Heart right ventricle (tissue), 16 donors: ENCODE data around the gene FOSB. TPM values are rescaled to one million over a fixed set of nuclear protein-coding genes. Genes with fewer than 3 reads are reported as not detected.

ENCODE experiments used
- ATAC-seq, 8 donors: fragments of 200-7000 bp; cut with Tn5 transposase; one replicate each; pipeline ENCODE4 v1.9.1; 2020; ENCODE audit warnings: mild to moderate bottlenecking in 8 of 8, moderate library complexity in 8 of 8, moderate number of reproducible peaks in 1 of 8
- DNase-seq, 2 donors: peaks; one replicate each; pipeline ENCODE4 v3.0.0-alpha.2; 2020
- H3K27ac ChIP-seq, 10 donors: fragments of 200-600 bp; sonication (generic) in 2 of 10; one replicate each; pipeline versions ENCODE4 v1.5.0 to v1.8.0; 2020 to 2022; ENCODE audit warnings: mild to moderate bottlenecking in 3 of 10
- H3K27me3 ChIP-seq, 7 donors: fragments of 200-600 bp; one replicate each; pipeline ENCODE4 v1.8.0; 2021 to 2022; ENCODE audit warnings: mild to moderate bottlenecking in 2 of 7
- H3K36me3 ChIP-seq, 9 donors: fragments of 200-600 bp; sonication (generic) in 1 of 9; one replicate each; pipeline versions ENCODE4 v1.5.0 to v1.8.0; 2020 to 2022; ENCODE audit warnings: mild to moderate bottlenecking in 2 of 9
- H3K4me1 ChIP-seq, 9 donors: fragments of 200-600 bp; sonication (generic) in 1 of 9; one replicate each; pipeline versions ENCODE4 v1.5.0 to v1.8.0; 2020 to 2022; ENCODE audit warnings: mild to moderate bottlenecking in 4 of 9
- H3K4me3 ChIP-seq, 10 donors: fragments of 200-600 bp; sonication (generic) in 2 of 10; one replicate each; pipeline versions ENCODE4 v1.5.0 to v1.8.0; 2020 to 2022; ENCODE audit warnings: mild to moderate bottlenecking in 7 of 10, moderate library complexity in 2 of 10
- H3K9me3 ChIP-seq, 11 donors: fragments of 200-600 bp in 10 of 11; sonication (generic) in 2 of 11; one replicate each; pipeline versions ENCODE4 v1.5.0 to v1.8.0; 2013 to 2022; ENCODE audit warnings: mild to moderate bottlenecking in 2 of 11, control low read depth in 1 of 11, moderate library complexity in 1 of 11
- WGBS, 2 donors: extraction: QIAGEN DNeasy Blood & Tissue Kit; methylation state at CpG; one replicate each; pipeline ENCODE4 v1.1.7; 2013; ENCODE audit warnings: inconsistent platforms in 1 of 2; 5-methylcytosine and 5-hydroxymethylcytosine counted together
- intact Hi-C, 10 donors: fragments of 100-400 bp; cut with DNase I; formaldehyde crosslinking; loops; one replicate each; pipeline versions ENCODE4 v1.11.1 to v1.14.2; 2022
- polyA plus RNA-seq, 2 donors: library from polyadenylated mRNA; stranded (reverse); fragments of 200-250 nt; gene quantifications; one replicate each; pipeline ENCODE4 v1.2.3, GENCODE V29; 2013
- total RNA-seq, 10 donors: library from RNA; stranded (reverse); fragmentation: NEBNext Ultra II Directional in 3 of 10; extraction: Animal tissue kit (Norgen Biotek cat#: 25700) in 3 of 10; gene quantifications; one replicate each; pipeline versions ENCODE4 v1.2.1 to v1.2.4, GENCODE V29; 2021 to 2023
- TF ChIP-seq, protein P1 (sequence below), 9 donors: fragments of 200-600 bp; sonication (generic) in 2 of 9; IDR thresholded peaks; one replicate each; pipeline versions ENCODE4 v1.5.0 to v1.8.0; 2021 to 2022; ENCODE audit warnings: antibody characterized with exemption in 9 of 9, mild to moderate bottlenecking in 5 of 9, moderate library complexity in 1 of 9
- donor health status: Arrhythmogenic right ventricular cardiomyopathy.
- donor health status: ischemic (EF 13 %, LVEDD 7.1; RV severe dilation, severe dysfunction).
- donor health status: healthy with polysubstance abuse.
- donor health status: DM: no; HTN: yes; CAD: no.
- donor health status: DM: no; HTN: no; CAD: no.
- donor health status: ischemic (EF 25% LVEDD 6.9; RV normal size, moderate dysfunction).
- donor health status: ischemic (EF 25% LVEDD 5.7; RV mildly dilated, moderate dysfunction).
- donor health status: healthy.
- donor health status: DM: yes; HTN: yes; CAD: no.
- donor health status: Ischemic cardiomyopathy.
- donor health status: ischemic (EF 35%, LVEDD 5.7; RV mildly dilated, moderate dysfunction).
- donor health status: nonischemic (EF 11% LVEDD 7.7; RV severe dilation, severe dysfunction).
- donor health status: DM: yes; HTN: yes; CAD: no.
- donor health status: PGD.
- donor health status: ischemic (EF 29% LVEDD 5.4; RV normal size, mild dysfunction).
- donor health status: nonischemic (EF 23%, LVEDD 6.1; RV moderate dilation, normal function).

FOSB gene
- total and polyA plus RNA-seq, 12 donors, result 0.39 to 54.5 (median 4.8) TPM

DNA sequence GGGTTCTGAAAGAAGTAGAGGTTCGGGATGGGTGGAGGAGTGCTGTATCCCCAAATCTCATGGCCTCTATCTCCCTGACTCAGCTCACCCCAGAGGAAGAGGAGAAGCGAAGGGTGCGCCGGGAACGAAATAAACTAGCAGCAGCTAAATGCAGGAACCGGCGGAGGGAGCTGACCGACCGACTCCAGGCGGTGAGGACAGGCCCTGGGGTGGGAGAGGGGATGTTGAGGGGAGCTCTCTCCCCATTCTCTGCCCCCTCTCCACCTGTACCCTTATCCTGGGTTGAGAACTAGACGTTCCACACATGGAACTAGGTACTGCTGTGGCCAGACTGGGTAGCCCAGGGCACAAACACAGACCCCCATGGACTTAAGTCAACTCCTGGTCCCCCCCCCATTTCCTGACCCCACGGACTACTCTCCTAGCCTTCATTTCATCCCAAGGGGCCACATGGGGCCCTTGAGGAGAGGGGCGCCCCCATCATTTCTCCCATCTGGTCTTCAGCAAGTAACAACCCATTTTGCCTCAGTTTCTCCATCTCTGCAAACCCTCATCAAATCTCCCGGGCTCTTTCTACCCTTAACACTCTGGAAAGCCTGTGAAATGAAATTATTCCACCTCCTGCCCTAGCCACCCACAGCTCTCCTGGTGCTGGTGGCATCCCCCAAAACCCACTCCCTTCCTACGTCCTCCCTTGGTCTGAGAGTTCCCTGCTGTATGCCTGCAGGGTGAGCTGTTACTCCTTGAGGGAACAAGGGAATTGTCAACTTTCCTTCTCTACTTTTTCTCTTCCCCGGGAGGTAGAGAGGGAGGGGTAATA lies 3.5 kb downstream of the FOSB start:
- Histone ChIP-seq H3K4me3 (peak overlapping the region in 1 of 10 donors; percentile 17), H3K4me1 (peaks cover 8 to 50% (median 38%) of the 10 kb centered on the region in 9 donors), H3K27me3 (peaks cover 0 to 46% (median 0%) of the 10 kb centered on the region in 7 donors), H3K9me3 (no peaks in the 10 kb centered on the region), H3K36me3 (no peaks in the 10 kb centered on the region), H3K27ac (no peak overlapping the region)
- no peak for ATAC-seq
- TF ChIP-seq, protein P1, sequence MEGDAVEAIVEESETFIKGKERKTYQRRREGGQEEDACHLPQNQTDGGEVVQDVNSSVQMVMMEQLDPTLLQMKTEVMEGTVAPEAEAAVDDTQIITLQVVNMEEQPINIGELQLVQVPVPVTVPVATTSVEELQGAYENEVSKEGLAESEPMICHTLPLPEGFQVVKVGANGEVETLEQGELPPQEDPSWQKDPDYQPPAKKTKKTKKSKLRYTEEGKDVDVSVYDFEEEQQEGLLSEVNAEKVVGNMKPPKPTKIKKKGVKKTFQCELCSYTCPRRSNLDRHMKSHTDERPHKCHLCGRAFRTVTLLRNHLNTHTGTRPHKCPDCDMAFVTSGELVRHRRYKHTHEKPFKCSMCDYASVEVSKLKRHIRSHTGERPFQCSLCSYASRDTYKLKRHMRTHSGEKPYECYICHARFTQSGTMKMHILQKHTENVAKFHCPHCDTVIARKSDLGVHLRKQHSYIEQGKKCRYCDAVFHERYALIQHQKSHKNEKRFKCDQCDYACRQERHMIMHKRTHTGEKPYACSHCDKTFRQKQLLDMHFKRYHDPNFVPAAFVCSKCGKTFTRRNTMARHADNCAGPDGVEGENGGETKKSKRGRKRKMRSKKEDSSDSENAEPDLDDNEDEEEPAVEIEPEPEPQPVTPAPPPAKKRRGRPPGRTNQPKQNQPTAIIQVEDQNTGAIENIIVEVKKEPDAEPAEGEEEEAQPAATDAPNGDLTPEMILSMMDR (IDR thresholded peaks at IDR 0.05), result no peak
- no peak for DNase-seq
- intact Hi-C loops, result loop anchor here in 1 of 10 donors (10.0 kb wide), 1 partner anchor 47 kb away; the partner anchor contains the start of gene ERCC1
- WGBS, 2 donors, result 89% methylated on average over 16 of the region's 16 CpGs

DNA sequence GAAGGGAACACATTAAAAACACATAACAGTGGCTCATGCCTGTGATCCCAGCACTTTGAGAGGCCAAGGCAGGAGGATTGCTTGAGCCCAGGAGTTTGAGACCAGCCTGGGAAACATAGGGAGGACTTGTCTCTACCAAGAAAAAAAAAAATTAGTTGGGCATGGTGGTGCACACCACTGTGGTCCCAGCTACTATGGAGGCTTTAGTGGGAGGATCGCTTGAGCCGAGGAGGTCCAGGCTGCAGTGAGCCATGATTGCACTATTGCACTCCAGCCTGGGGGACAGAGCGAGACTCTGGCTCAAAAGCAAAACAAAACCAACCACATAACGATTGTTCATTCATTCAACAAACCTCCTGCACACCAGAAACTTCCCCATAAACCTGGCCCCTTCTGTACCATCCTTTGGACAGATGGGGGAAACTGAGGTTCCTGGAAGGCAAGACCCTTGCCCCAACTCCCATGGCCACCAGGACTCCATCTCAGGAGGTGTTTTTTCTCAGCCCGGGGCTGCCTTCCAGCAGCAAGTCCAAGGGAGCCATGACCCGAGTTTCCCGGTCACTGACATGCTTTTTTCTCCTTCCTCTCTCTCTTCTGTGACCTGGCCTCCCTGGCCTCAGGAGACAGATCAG lies 4.3 kb downstream of the FOSB start:
- DNase-seq, result no peak
- H3K27ac ChIP-seq, result no peak overlapping the region
- 44 to 49% methylated on average over 7 of the region's 7 CpGs for WGBS, 2 donors
- H3K4me1 ChIP-seq, result peaks cover 8 to 47% (median 35%) of the 10 kb centered on the region in 9 donors
- ATAC-seq, result no peak
- peaks cover 0 to 46% (median 0%) of the 10 kb centered on the region in 7 donors for H3K27me3 ChIP-seq
- TF ChIP-seq, protein P1 (IDR thresholded peaks at IDR 0.05), result no peak
- intact Hi-C loops, result loop anchor here in 1 of 10 donors (10.0 kb wide), 1 partner anchor 47 kb away; the partner anchor contains the start of gene ERCC1
- no peaks in the 10 kb centered on the region for H3K9me3 ChIP-seq
- H3K36me3 ChIP-seq, result no peaks in the 10 kb centered on the region
- H3K4me3 ChIP-seq, result peak overlapping the region in 7 of 10 donors; percentile 9 to 41 (median 30)

DNA sequence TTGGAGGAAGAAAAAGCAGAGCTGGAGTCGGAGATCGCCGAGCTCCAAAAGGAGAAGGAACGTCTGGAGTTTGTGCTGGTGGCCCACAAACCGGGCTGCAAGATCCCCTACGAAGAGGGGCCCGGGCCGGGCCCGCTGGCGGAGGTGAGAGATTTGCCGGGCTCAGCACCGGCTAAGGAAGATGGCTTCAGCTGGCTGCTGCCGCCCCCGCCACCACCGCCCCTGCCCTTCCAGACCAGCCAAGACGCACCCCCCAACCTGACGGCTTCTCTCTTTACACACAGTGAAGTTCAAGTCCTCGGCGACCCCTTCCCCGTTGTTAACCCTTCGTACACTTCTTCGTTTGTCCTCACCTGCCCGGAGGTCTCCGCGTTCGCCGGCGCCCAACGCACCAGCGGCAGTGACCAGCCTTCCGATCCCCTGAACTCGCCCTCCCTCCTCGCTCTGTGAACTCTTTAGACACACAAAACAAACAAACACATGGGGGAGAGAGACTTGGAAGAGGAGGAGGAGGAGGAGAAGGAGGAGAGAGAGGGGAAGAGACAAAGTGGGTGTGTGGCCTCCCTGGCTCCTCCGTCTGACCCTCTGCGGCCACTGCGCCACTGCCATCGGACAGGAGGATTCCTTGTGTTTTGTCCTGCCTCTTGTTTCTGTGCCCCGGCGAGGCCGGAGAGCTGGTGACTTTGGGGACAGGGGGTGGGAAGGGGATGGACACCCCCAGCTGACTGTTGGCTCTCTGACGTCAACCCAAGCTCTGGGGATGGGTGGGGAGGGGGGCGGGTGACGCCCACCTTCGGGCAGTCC lies 5.0 kb downstream of the FOSB start:
- 10 to 16% methylated on average over 41 to 44 of the region's 44 CpGs for WGBS, 2 donors
- intact Hi-C loops, result loop anchor here in 1 of 10 donors (10.0 kb wide), 1 partner anchor 48 kb away; the partner anchor contains the start of gene ERCC1

More for the DNA sequence above, 5.0 kb downstream of the FOSB start:
- TF ChIP-seq, protein P1 (IDR thresholded peaks at IDR 0.05), result no peak
- Histone ChIP-seq H3K9me3 (no peaks in the 10 kb centered on the region), H3K36me3 (no peaks in the 10 kb centered on the region), H3K4me1 (peaks cover 8 to 49% (median 37%) of the 10 kb centered on the region in 9 donors), H3K4me3 (peak overlapping the region in 8 of 10 donors; percentile 9 to 41 (median 30)), H3K27me3 (peaks cover 0 to 46% (median 0%) of the 10 kb centered on the region in 7 donors), H3K27ac (peak overlapping the region in 2 of 10 donors; percentile 2 to 39)
- DNase-seq (no peak), ATAC-seq (no peak)
